ENCODE data around the gene SPATA2.

The SPATA2 gene

DNA sequence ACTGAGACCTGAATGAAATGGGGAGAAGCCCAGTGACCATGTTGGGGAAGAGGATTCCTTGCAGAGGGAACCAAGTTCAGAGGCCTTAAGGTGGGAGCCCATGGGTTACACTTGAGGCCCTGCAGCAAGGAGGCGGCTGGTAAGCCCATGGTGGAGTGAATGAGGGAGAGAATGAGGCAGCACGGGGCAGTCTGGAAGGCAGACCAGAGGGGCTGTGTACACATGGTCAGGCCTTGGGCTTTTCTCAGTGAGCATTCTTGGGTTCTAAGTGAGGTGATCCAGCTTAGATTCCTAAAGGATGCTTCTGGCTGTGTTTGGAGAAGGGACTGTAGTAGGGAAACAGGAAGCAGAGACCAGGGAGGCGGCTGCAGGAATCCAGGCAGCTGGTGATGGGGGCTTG lies 39.8 kb upstream of the SPATA2 start:
- no peak overlapping the region for H3K4me3 ChIP-seq (ENCODE audit: low read depth in 1 of 2, low read length in 2 of 2)
- H3K27me3 ChIP-seq (ENCODE audit: insufficient read depth, low read length, poor library complexity), result no peaks in the 10 kb centered on the region
- DNase-seq (no peak), ATAC-seq (ENCODE audit: insufficient read depth, low read depth) (no peak)
- H3K9ac ChIP-seq (ENCODE audit: low read depth, low read length), result no peak overlapping the region
- TF ChIP-seq, protein P1, sequence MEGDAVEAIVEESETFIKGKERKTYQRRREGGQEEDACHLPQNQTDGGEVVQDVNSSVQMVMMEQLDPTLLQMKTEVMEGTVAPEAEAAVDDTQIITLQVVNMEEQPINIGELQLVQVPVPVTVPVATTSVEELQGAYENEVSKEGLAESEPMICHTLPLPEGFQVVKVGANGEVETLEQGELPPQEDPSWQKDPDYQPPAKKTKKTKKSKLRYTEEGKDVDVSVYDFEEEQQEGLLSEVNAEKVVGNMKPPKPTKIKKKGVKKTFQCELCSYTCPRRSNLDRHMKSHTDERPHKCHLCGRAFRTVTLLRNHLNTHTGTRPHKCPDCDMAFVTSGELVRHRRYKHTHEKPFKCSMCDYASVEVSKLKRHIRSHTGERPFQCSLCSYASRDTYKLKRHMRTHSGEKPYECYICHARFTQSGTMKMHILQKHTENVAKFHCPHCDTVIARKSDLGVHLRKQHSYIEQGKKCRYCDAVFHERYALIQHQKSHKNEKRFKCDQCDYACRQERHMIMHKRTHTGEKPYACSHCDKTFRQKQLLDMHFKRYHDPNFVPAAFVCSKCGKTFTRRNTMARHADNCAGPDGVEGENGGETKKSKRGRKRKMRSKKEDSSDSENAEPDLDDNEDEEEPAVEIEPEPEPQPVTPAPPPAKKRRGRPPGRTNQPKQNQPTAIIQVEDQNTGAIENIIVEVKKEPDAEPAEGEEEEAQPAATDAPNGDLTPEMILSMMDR (IDR thresholded peaks at IDR 0.05; ENCODE audit: borderline replicate concordance, extremely low read depth, low read length, poor library complexity, severe bottlenecking), result no peak
- TF ChIP-seq EZH2 (IDR thresholded peaks at IDR 0.05; ENCODE audit: borderline replicate concordance, low read depth, low read length, severe bottlenecking), result no peak
- peaks cover 70% of the 10 kb centered on the region for H3K36me3 ChIP-seq (ENCODE audit: insufficient read depth, low read length)
- H3K4me2 ChIP-seq (ENCODE audit: insufficient read depth, low read length), result no peak overlapping the region
- H3K9me3 ChIP-seq (ENCODE audit: insufficient read depth, low read length, severe bottlenecking), result no peaks in the 10 kb centered on the region
- H3K27ac ChIP-seq (ENCODE audit: low read length), result no peak overlapping the region
- peaks cover 3% of the 10 kb centered on the region; the same call in 1 of the 2 replicates for H4K20me1 ChIP-seq (ENCODE audit: insufficient read depth, low read length)
- H3K79me2 ChIP-seq (ENCODE audit: insufficient read depth, low read length), result no peaks in the 10 kb centered on the region
- no peak overlapping the region for H2AFZ ChIP-seq (ENCODE audit: low read depth, low read length)
- H3K4me1 ChIP-seq (ENCODE audit: insufficient read depth, low read length), result no peaks in the 10 kb centered on the region

DNA sequence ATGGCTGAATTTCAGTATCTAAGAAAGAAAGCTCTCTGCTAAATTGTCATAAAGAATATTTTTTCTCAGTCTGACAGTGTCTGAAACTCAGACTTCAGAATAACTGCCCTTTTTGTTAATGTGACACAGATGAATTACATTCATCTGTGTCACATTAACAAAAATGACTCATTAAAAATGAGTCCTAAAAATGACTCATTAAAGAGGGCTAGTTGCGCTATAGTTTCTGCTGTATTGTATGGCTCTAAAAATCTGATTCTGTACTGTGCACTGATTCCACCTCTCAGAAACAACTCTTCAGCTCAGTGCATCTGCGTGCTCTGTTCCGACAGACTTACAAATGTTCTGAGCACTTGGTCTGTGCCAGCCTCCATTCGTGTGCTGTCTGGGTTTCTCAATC lies 35.8 kb upstream of the SPATA2 start:
- H3K27ac ChIP-seq (ENCODE audit: low read length), result no peak overlapping the region
- ATAC-seq (ENCODE audit: insufficient read depth, low read depth) (no peak), DNase-seq (no peak)
- H2AFZ ChIP-seq (ENCODE audit: low read depth, low read length), result no peak overlapping the region
- H3K27me3 ChIP-seq (ENCODE audit: insufficient read depth, low read length, poor library complexity), result no peaks in the 10 kb centered on the region
- no peak overlapping the region for H3K4me3 ChIP-seq (ENCODE audit: low read depth in 1 of 2, low read length in 2 of 2)
- H4K20me1 ChIP-seq (ENCODE audit: insufficient read depth, low read length), result peaks cover 16% of the 10 kb centered on the region
- H3K36me3 ChIP-seq (ENCODE audit: insufficient read depth, low read length), result peaks cover 89% of the 10 kb centered on the region
- no peaks in the 10 kb centered on the region for H3K9me3 ChIP-seq (ENCODE audit: insufficient read depth, low read length, severe bottlenecking)
- no peak for TF ChIP-seq EZH2 (IDR thresholded peaks at IDR 0.05; ENCODE audit: borderline replicate concordance, low read depth, low read length, severe bottlenecking)
- TF ChIP-seq, protein P1 (IDR thresholded peaks at IDR 0.05; ENCODE audit: borderline replicate concordance, extremely low read depth, low read length, poor library complexity, severe bottlenecking), result no peak
- no peaks in the 10 kb centered on the region for H3K4me1 ChIP-seq (ENCODE audit: insufficient read depth, low read length)
- H3K9ac ChIP-seq (ENCODE audit: low read depth, low read length), result no peak overlapping the region
- H3K79me2 ChIP-seq (ENCODE audit: insufficient read depth, low read length), result peaks cover 10% of the 10 kb centered on the region; the same call in 1 of the 2 replicates
- no peak overlapping the region for H3K4me2 ChIP-seq (ENCODE audit: insufficient read depth, low read length)

DNA sequence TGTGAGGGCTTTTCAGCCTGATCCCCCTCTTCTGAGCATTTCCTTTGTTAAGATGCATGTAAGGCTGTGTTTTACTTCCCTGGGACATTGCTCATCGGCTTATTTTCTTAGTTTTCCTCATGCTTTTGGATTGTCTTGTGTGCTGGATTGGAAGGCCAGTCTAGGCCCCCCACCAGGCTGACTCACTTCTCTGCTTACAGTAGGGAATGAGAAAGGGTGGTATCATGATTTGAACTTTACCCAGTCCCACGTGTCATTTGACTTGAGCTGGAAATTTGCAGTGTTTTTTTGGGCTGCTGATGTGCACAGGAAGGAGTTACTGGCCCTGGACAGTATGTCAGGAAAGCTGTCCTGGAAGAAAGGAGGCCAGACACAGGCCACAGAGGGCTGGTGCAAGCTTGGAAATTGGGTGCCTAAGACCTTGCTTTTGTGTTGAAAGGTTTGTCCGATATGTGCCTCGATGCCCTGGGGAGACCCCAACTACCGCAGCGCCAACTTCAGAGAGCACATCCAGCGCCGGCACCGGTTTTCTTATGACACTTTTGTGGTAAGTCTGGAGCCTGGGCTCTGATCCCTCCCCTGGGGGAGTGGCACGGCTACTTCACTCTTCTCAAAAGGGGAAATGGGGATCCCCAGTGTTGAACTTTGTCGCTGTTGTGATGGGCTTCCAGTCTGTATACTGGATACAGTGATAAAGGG lies 33.6 kb upstream of the SPATA2 start:
- Histone ChIP-seq H3K36me3 (ENCODE audit: insufficient read depth, low read length) (peaks cover 93% of the 10 kb centered on the region), H3K27ac (ENCODE audit: low read length) (no peak overlapping the region)

More for the DNA sequence above, 33.6 kb upstream of the SPATA2 start:
- no peak overlapping the region for H3K4me3 ChIP-seq (ENCODE audit: low read depth in 1 of 2, low read length in 2 of 2)
- no peaks in the 10 kb centered on the region for H3K9me3 ChIP-seq (ENCODE audit: insufficient read depth, low read length, severe bottlenecking)
- peaks cover 28% of the 10 kb centered on the region for H3K79me2 ChIP-seq (ENCODE audit: insufficient read depth, low read length)
- TF ChIP-seq EZH2 (IDR thresholded peaks at IDR 0.05; ENCODE audit: borderline replicate concordance, low read depth, low read length, severe bottlenecking), result no peak
- TF ChIP-seq, protein P1 (IDR thresholded peaks at IDR 0.05; ENCODE audit: borderline replicate concordance, extremely low read depth, low read length, poor library complexity, severe bottlenecking), result no peak
- ATAC-seq (ENCODE audit: insufficient read depth, low read depth), result no peak
- peaks cover 29% of the 10 kb centered on the region for H4K20me1 ChIP-seq (ENCODE audit: insufficient read depth, low read length)
- H3K27me3 ChIP-seq (ENCODE audit: insufficient read depth, low read length, poor library complexity), result no peaks in the 10 kb centered on the region
- DNase-seq, result no peak
- H2AFZ ChIP-seq (ENCODE audit: low read depth, low read length), result no peak overlapping the region
- no peak overlapping the region for H3K4me2 ChIP-seq (ENCODE audit: insufficient read depth, low read length)
- H3K9ac ChIP-seq (ENCODE audit: low read depth, low read length), result no peak overlapping the region
- no peaks in the 10 kb centered on the region for H3K4me1 ChIP-seq (ENCODE audit: insufficient read depth, low read length)

Measured in DND-41 (cell line).